HCT116 (cell line): ENCODE results near the gene GNB1.
"Not testable (repeated sequence)": the region's sequence is repeated elsewhere in the genome, so short reads cannot be mapped to it uniquely, and the experiment has no call there.

ENCODE experiments used
- CEBPB ChIP-seq: IDR thresholded peaks from 2 replicates; pipeline ENCODE4 v1.6.1; 2012; ENCODE audit warnings: low read depth
- CTCF ChIP-seq, 3 experiments: fragments of 200-600 bp in 1 of 3; sonication (generic) in 1 of 3; IDR thresholded peaks in 2 of 3; conservative IDR thresholded peaks in 1 of 3; 2 replicates each; pipeline ENCODE4 v1.5.1; 2012 to 2017; ENCODE audit warnings: low read depth in 2 of 3, low read length in 2 of 3, antibody characterized with exemption in 1 of 3, borderline replicate concordance in 1 of 3, control low read depth in 1 of 3, mild to moderate bottlenecking in 1 of 3, mixed read lengths in 1 of 3, mixed run types in 1 of 3, moderate library complexity in 1 of 3; ENCODE audit not compliant: insufficient read depth in 1 of 3
- ELF1 ChIP-seq: IDR thresholded peaks from 2 replicates; pipeline ENCODE4 v1.6.1; 2012; ENCODE audit warnings: low read depth, borderline replicate concordance
- EZH2 ChIP-seq: fragments of 200-600 bp; sonication (generic); IDR thresholded peaks from 2 replicates; pipeline ENCODE4 v1.6.1; 2017; ENCODE audit warnings: antibody characterized with exemption, mixed run types
- JUND ChIP-seq: IDR thresholded peaks from 2 replicates; pipeline ENCODE4 v1.6.1; 2012
- POLR2A ChIP-seq: IDR thresholded peaks from 2 replicates; pipeline ENCODE4 v1.7.0; 2011; ENCODE audit warnings: borderline replicate concordance; ENCODE audit not compliant: insufficient read depth, insufficient read length; ENCODE audit errors: extremely low read depth
- POLR2AphosphoS5 ChIP-seq: IDR thresholded peaks from 2 replicates; pipeline ENCODE4 v1.6.1; 2011; ENCODE audit warnings: mild to moderate bottlenecking, low read depth, low read length, moderate library complexity
- SIN3A ChIP-seq: IDR thresholded peaks from 2 replicates; pipeline ENCODE4 v1.6.1; 2012; ENCODE audit warnings: low read depth
- YY1 ChIP-seq: IDR thresholded peaks from 2 replicates; pipeline ENCODE4 v1.6.1; 2011; ENCODE audit warnings: low read length, low read depth, moderate library complexity, mild to moderate bottlenecking; ENCODE audit not compliant: insufficient replicate concordance; ENCODE audit errors: extremely low read depth
- TF ChIP-seq, protein P1 (sequence below): IDR thresholded peaks from 2 replicates; pipeline ENCODE4 v1.6.1; 2012

GRCh38 chr1:1741013-1741412 lies 149.9 kb downstream of the GNB1 start:
- not testable (repeated sequence) for TF ChIP-seq CTCF (IDR thresholded peaks at IDR 0.05 in 2 of 3, conservative IDR thresholded peaks at IDR 0.05 in 1 of 3; ENCODE audit: borderline replicate concordance in 1 of 3, insufficient read depth in 1 of 3, low read depth in 2 of 3, low read length in 2 of 3); CEBPB; YY1; POLR2A; EZH2; SIN3A; POLR2AphosphoS5; JUND; ELF1
- TF ChIP-seq, protein P1, sequence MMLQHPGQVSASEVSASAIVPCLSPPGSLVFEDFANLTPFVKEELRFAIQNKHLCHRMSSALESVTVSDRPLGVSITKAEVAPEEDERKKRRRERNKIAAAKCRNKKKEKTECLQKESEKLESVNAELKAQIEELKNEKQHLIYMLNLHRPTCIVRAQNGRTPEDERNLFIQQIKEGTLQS, result not testable (repeated sequence)
